ENCODE results near the gene GPR161.
A peak's percentile ranks its signal among the peaks of the same experiment; 100 is the strongest.

Gene GPR161

GRCh38 chr1:168141871-168142385 lies 5.2 kb upstream of the GPR161 start:
- CTCF ChIA-PET, result interaction anchor here (0.9 to 1.5 kb wide), 4 partner anchors 10 to 60 kb away, joined by 3 to 10 read pairs (median 4); no protein-coding TSS in a partner anchor
- TF ChIP-seq, protein P1, sequence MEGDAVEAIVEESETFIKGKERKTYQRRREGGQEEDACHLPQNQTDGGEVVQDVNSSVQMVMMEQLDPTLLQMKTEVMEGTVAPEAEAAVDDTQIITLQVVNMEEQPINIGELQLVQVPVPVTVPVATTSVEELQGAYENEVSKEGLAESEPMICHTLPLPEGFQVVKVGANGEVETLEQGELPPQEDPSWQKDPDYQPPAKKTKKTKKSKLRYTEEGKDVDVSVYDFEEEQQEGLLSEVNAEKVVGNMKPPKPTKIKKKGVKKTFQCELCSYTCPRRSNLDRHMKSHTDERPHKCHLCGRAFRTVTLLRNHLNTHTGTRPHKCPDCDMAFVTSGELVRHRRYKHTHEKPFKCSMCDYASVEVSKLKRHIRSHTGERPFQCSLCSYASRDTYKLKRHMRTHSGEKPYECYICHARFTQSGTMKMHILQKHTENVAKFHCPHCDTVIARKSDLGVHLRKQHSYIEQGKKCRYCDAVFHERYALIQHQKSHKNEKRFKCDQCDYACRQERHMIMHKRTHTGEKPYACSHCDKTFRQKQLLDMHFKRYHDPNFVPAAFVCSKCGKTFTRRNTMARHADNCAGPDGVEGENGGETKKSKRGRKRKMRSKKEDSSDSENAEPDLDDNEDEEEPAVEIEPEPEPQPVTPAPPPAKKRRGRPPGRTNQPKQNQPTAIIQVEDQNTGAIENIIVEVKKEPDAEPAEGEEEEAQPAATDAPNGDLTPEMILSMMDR (IDR thresholded peaks at IDR 0.05; ENCODE audit: insufficient read depth, low read length, missing control alignments), result no peak
- POLR2A ChIA-PET, result no interaction called here
- H3K4me3 ChIP-seq (ENCODE audit: low read depth, low read length), result no peak overlapping the region
- no peak for DNase-seq (ENCODE audit: low read depth, low spot score)

DNA sequence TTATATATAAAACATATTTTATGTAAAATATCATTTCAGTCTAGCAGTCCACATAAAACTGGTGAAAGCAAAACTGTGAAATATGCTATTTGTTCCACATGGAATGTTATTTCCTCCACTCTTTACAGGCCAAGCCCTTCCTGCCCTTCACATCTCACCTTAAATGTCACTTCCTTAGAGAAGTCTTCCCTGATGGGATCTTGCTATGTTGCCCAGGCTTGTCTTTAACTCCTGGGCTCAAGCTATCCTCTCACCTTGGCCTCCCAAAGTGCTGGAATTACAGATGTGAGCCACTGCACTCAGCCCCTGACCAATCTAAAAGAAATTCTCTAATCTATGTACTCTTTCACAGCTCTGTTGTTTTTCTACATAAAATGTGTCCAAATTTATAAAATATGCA lies 2.3 kb upstream of the GPR161 start:
- H3K4me3 ChIP-seq (ENCODE audit: low read depth, low read length), result no peak overlapping the region
- TF ChIP-seq, protein P1 (IDR thresholded peaks at IDR 0.05; ENCODE audit: insufficient read depth, low read length, missing control alignments), result no peak
- ChIA-PET CTCF (interaction anchor here (1.0 to 2.0 kb wide), 3 partner anchors 15 to 57 kb away, joined by 3 to 10 read pairs (median 4); no protein-coding TSS in a partner anchor), POLR2A (no interaction called here)
- DNase-seq (ENCODE audit: low read depth, low spot score), result no peak

DNA sequence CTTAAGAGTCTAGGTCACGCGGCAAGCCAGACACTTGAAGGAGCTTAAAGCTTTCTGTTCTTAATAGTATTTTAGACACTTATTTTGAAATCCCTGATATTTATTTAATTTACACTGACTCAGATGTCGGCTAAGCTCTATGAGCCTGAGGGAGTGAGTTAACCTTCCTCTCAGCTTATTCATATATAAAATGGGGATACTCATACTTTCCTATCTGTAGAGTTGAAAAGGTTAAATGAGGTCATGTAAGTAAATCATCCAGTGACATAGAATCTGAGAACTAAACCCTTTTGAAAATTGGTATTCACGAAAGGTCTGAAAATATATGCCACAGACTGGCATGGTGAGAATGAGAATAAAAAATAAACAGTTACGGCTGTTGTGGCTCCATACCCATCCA lies 1.4 kb upstream of the GPR161 start:
- TF ChIP-seq, protein P1 (IDR thresholded peaks at IDR 0.05; ENCODE audit: insufficient read depth, low read length, missing control alignments), result no peak
- DNase-seq (ENCODE audit: low read depth, low spot score), result no peak
- no peak overlapping the region; the same call in 1 of the 2 replicates for H3K4me3 ChIP-seq (ENCODE audit: low read depth, low read length)
- ChIA-PET POLR2A (interaction anchor here (1.1 kb wide), 1 partner anchor 12 kb away, joined by 4 read pairs; no protein-coding TSS in a partner anchor), CTCF (interaction anchor here (1.3 to 2.0 kb wide), 3 partner anchors 9 to 56 kb away, joined by 4 to 10 read pairs (median 4); no protein-coding TSS in a partner anchor)

DNA sequence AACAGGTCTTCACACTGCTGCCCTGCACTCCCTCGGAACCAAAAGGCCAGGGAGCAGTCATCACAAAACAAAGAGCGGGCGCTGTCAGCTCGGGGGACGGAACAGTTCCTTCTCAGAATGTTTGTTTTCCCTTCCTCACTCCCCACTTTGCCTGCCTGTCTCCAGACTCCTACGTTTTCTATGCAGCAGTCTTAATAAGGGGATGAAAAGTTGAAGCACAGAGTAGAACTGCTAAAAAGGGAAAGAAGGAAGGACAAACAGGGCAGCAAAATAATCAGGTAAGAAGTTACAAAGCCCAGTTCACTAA lies 738 bp upstream of the GPR161 start:
- TF ChIP-seq, protein P1 (IDR thresholded peaks at IDR 0.05; ENCODE audit: insufficient read depth, low read length, missing control alignments), result no peak
- POLR2A ChIA-PET, result interaction anchor here (1.1 to 1.4 kb wide), 2 partner anchors 11 to 12 kb away, joined by 3 to 4 read pairs; no protein-coding TSS in a partner anchor
- peak overlapping the region; percentile 79 for H3K4me3 ChIP-seq (ENCODE audit: low read depth, low read length)
- CTCF ChIA-PET, result interaction anchor here (1.3 to 2.0 kb wide), 3 partner anchors 9 to 55 kb away, joined by 4 to 10 read pairs (median 4); no protein-coding TSS in a partner anchor
- no peak for DNase-seq (ENCODE audit: low read depth, low spot score)

DNA sequence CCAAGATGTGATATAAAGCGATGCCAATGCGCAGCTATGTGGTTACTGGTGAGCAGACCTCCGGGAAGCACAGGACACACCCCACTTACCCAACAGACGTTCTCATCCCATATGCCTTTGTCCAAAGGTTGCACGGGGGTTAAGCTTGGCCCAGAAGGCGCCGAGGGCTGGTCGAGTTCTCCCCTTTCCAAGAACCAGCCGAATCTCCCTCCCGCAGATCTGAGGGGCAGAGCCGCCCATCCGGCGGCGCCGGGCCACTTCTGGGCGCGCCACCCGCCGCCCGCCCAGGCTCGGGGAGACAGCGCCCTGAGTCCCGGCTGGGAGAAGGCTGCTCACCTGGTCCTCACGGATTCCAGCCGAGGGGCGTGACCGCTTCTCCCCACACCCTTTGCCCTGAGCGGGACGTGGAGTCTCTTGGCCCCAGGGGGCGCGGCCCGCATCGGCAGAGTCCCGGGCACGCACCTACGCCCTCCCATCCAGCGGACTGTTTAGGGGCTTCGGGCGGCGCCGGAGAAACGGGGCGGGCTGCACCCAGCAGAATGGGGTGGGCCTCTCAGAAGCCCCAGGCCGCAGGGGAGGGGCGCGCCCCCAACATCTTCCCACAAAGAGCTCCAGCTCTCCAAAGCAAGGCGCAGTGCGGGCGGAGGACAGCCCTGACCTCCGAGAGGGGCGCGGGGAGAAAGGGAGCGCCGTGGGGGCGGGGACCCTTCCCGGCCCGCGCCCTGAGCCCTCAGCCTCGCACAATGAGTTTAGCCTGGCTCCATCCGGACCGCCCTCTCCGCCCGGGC lies 615 bp downstream of the GPR161 start:
- CTCF ChIA-PET, result interaction anchor here (1.2 to 4.8 kb wide), 6 partner anchors 9 to 420 kb away, joined by 3 to 39 read pairs (median 6); no protein-coding TSS in a partner anchor
- TF ChIP-seq, protein P1 (IDR thresholded peaks at IDR 0.05; ENCODE audit: insufficient read depth, low read length, missing control alignments), result no peak
- POLR2A ChIA-PET, result interaction anchor here (0.6 to 1.4 kb wide), 4 partner anchors 10 to 243 kb away, joined by 3 to 5 read pairs (median 3); no protein-coding TSS in a partner anchor
- DNase-seq (ENCODE audit: low read depth, low spot score), result no peak
- H3K4me3 ChIP-seq (ENCODE audit: low read depth, low read length), result peak overlapping the region; percentile 79
